H1 (cell line): ENCODE measurements around the gene FRMD4B. TPM values are rescaled to one million over a fixed set of nuclear protein-coding genes. Genes with fewer than 3 reads are reported as not detected.

Experiments
- CTCF ChIA-PET: fragments of 300-600 bp; sonication (Branson Sonifier 250); formaldehyde crosslinking; loops from one replicate; lab custom pipeline; 2021; ENCODE audit not compliant: partially characterized antibody; lab: Charles Lee
- POLR2A ChIA-PET: fragments of 300-600 bp; sonication (Branson Sonifier 250); formaldehyde crosslinking; loops from one replicate; lab custom pipeline; 2021; ENCODE audit warnings: inconsistent platforms; ENCODE audit not compliant: partially characterized antibody; lab: Charles Lee
- DNase-seq, 2 experiments: peaks; one replicate each; pipeline versions ENCODE4 v3.0.0 to v3.0.0-alpha.2; 2010 to 2022; ENCODE audit warnings: low spot score in 2 of 2, low read depth in 1 of 2, mixed read lengths in 1 of 2
- FAIRE-seq: peaks from 2 replicates; lab custom pipeline; 2011; peaks lifted over from hg19 to GRCh38; lab: Jason Lieb, UNC
- H2AFZ ChIP-seq: 2 replicates; pipeline ENCODE4 v1.8.1; 2012; ENCODE audit warnings: low read length, inconsistent platforms
- H2AK5ac ChIP-seq: 2 replicates; pipeline ENCODE4 v1.6.1; 2013; ENCODE audit warnings: low read depth, low read length
- H2BK120ac ChIP-seq: replicated peaks from 2 replicates; pipeline ENCODE3; 2013; ENCODE audit warnings: low read depth, low read length, inconsistent platforms
- H2BK12ac ChIP-seq: 2 replicates; pipeline ENCODE4 v1.6.1; 2013; ENCODE audit warnings: low read depth, low read length
- H2BK15ac ChIP-seq: 2 replicates; pipeline ENCODE4 v1.6.1; 2013; ENCODE audit warnings: low read length
- H2BK20ac ChIP-seq: 2 replicates; pipeline ENCODE4 v1.6.1; 2013; ENCODE audit warnings: low read length
- H2BK5ac ChIP-seq: 2 replicates; pipeline ENCODE4 v1.6.1; 2013; ENCODE audit warnings: low read depth, low read length
- H3K14ac ChIP-seq: 2 replicates; pipeline ENCODE4 v1.6.1; 2013; ENCODE audit warnings: inconsistent platforms; ENCODE audit not compliant: insufficient read length
- H3K18ac ChIP-seq: 2 replicates; pipeline ENCODE4 v1.6.1; 2013; ENCODE audit warnings: low read length; ENCODE audit errors: extremely low read depth
- H3K23ac ChIP-seq: 2 replicates; pipeline ENCODE4 v1.6.1; 2013; ENCODE audit warnings: inconsistent platforms; ENCODE audit not compliant: insufficient read length
- H3K23me2 ChIP-seq: 2 replicates; pipeline ENCODE4 v1.6.1; 2013; ENCODE audit warnings: low read depth, low read length
- H3K27ac ChIP-seq: 2 replicates; pipeline ENCODE4 v1.6.1; 2011; ENCODE audit warnings: low read depth, low read length, inconsistent platforms
- H3K27me3 ChIP-seq, 4 experiments: replicated peaks in 1 of 4; 1 replicate in 1 of 4; 2 replicates in 3 of 4; pipeline versions ENCODE4 v1.6.1 to v1.8.1; 2011 to 2013; ENCODE audit warnings: low read length in 3 of 4, mild to moderate bottlenecking in 3 of 4, inconsistent platforms in 2 of 4, mixed read lengths in 2 of 4, moderate library complexity in 1 of 4; ENCODE audit not compliant: control insufficient read depth in 3 of 4, insufficient read depth in 3 of 4; ENCODE audit errors: extremely low read depth in 1 of 4
- H3K36me3 ChIP-seq, 4 experiments: 2 replicates each; pipeline versions ENCODE4 v1.6.1 to v1.8.1; 2011 to 2013; ENCODE audit warnings: mild to moderate bottlenecking in 4 of 4, low read length in 3 of 4, moderate library complexity in 2 of 4, control low read depth in 1 of 4, inconsistent platforms in 1 of 4; ENCODE audit not compliant: insufficient read depth in 4 of 4, control insufficient read depth in 2 of 4
- H3K4ac ChIP-seq: replicated peaks from 2 replicates; pipeline ENCODE3; 2013; ENCODE audit warnings: low read length, low read depth, mixed read lengths, inconsistent platforms; ENCODE audit not compliant: insufficient read length
- H3K4me1 ChIP-seq, 4 experiments: replicated peaks in 1 of 4; 1 replicate in 1 of 4; 2 replicates in 3 of 4; pipeline versions ENCODE4 v1.6.1 to v1.8.1; 2011 to 2013; ENCODE audit warnings: low read length in 3 of 4, inconsistent platforms in 2 of 4, mixed read lengths in 1 of 4; ENCODE audit not compliant: insufficient read depth in 4 of 4, control insufficient read depth in 3 of 4
- H3K4me2 ChIP-seq, 2 experiments: 2 replicates each; pipeline versions ENCODE4 v1.6.1 to v1.8.1; 2011 to 2013; ENCODE audit warnings: low read depth in 2 of 2, low read length in 2 of 2, control low read depth in 1 of 2, inconsistent platforms in 1 of 2, mild to moderate bottlenecking in 1 of 2; ENCODE audit not compliant: insufficient read depth in 1 of 2
- H3K4me3 ChIP-seq, 4 experiments: fragments of 200-600, 300-600 bp in 1 of 4; sonication (generic), shearing (Covaris generic), sonication (Bioruptor Twin) in 1 of 4; 2 replicates each; pipeline versions ENCODE4 v1.5.1 to v1.8.1; 2011 to 2016; ENCODE audit warnings: low read length in 4 of 4, low read depth in 3 of 4, control low read depth in 2 of 4, inconsistent platforms in 2 of 4, mild to moderate bottlenecking in 2 of 4, mixed read lengths in 1 of 4, moderate library complexity in 1 of 4; ENCODE audit not compliant: insufficient read depth in 2 of 4; ENCODE audit errors: extremely low read depth in 1 of 4
- H3K56ac ChIP-seq: replicated peaks from 2 replicates; pipeline ENCODE3; 2013; ENCODE audit warnings: low read depth, mild to moderate bottlenecking, mixed read lengths, low read length, inconsistent platforms; ENCODE audit not compliant: insufficient read length
- H3K79me1 ChIP-seq: 2 replicates; pipeline ENCODE4 v1.6.1; 2013; ENCODE audit warnings: low read depth, low read length, control low read depth
- H3K79me2 ChIP-seq, 2 experiments: 2 replicates each; pipeline versions ENCODE4 v1.6.1 to v1.8.1; 2012 to 2013; ENCODE audit warnings: low read length in 2 of 2, mild to moderate bottlenecking in 2 of 2, inconsistent platforms in 1 of 2; ENCODE audit not compliant: insufficient read depth in 2 of 2, control insufficient read depth in 1 of 2
- H3K9ac ChIP-seq, 4 experiments: replicated peaks in 1 of 4; 1 replicate in 1 of 4; 2 replicates in 3 of 4; pipeline versions ENCODE4 v1.6.1 to v1.8.1; 2011 to 2013; ENCODE audit warnings: low read depth in 3 of 4, low read length in 3 of 4, control low read depth in 2 of 4, mild to moderate bottlenecking in 2 of 4, moderate library complexity in 2 of 4, inconsistent platforms in 1 of 4; ENCODE audit errors: extremely low read depth in 1 of 4
- H3K9me3 ChIP-seq, 2 experiments: 2 replicates each; pipeline versions ENCODE4 v1.6.1 to v1.8.1; 2012 to 2013; ENCODE audit warnings: mild to moderate bottlenecking in 2 of 2, moderate library complexity in 2 of 2, control low read depth in 1 of 2, inconsistent platforms in 1 of 2, low read depth in 1 of 2, low read length in 1 of 2, mixed read lengths in 1 of 2; ENCODE audit not compliant: insufficient read depth in 2 of 2
- H4K20me1 ChIP-seq, 2 experiments: replicated peaks in 1 of 2; 2 replicates each; pipeline versions ENCODE3 to v1.8.1; 2011 to 2013; ENCODE audit warnings: inconsistent platforms in 2 of 2, low read length in 2 of 2, mild to moderate bottlenecking in 1 of 2; ENCODE audit not compliant: insufficient read depth in 2 of 2, control insufficient read depth in 1 of 2
- H4K5ac ChIP-seq: 2 replicates; pipeline ENCODE4 v1.6.1; 2013; ENCODE audit warnings: low read length, low read depth, mixed read lengths, inconsistent platforms; ENCODE audit not compliant: insufficient read length
- H4K8ac ChIP-seq: 2 replicates; pipeline ENCODE4 v1.8.0; 2013; ENCODE audit warnings: mild to moderate bottlenecking, moderate library complexity, low read length, inconsistent platforms; ENCODE audit not compliant: insufficient read depth; ENCODE audit errors: extremely low read depth
- H4K91ac ChIP-seq: replicated peaks from 2 replicates; pipeline ENCODE3; 2013; ENCODE audit warnings: low read length, mixed read lengths, inconsistent platforms; ENCODE audit not compliant: insufficient read length
- CBX8 ChIP-seq: fragments of 300-800, 300-1000 bp; sonication (generic); IDR thresholded peaks from 2 replicates; pipeline ENCODE4 v1.7.1; 2016; ENCODE audit warnings: low read depth, low read length, borderline replicate concordance
- CREB1 ChIP-seq: IDR thresholded peaks from 2 replicates; pipeline ENCODE4 v1.6.1; 2012; ENCODE audit warnings: inconsistent platforms
- EZH2 ChIP-seq: fragments of 200-600 bp; sonication (generic); IDR thresholded peaks from 2 replicates; pipeline ENCODE4 v1.7.1; 2012; ENCODE audit warnings: low read depth, mild to moderate bottlenecking, moderate library complexity, low read length, inconsistent platforms; ENCODE audit not compliant: severe bottlenecking
- GABPA ChIP-seq: IDR thresholded peaks from 2 replicates; pipeline ENCODE4 v1.6.1; 2011; ENCODE audit warnings: mild to moderate bottlenecking, low read length, moderate library complexity, borderline replicate concordance; ENCODE audit not compliant: insufficient read depth
- JUN ChIP-seq: IDR thresholded peaks from 2 replicates; pipeline ENCODE4 v1.6.1; 2011; ENCODE audit warnings: low read depth, mild to moderate bottlenecking, improper control_type of control experiment, low read length
- KDM4A ChIP-seq: IDR thresholded peaks from one replicate; pipeline ENCODE4 v1.7.1; 2012; ENCODE audit warnings: low read depth, mild to moderate bottlenecking, moderate library complexity, low read length, inconsistent platforms; ENCODE audit not compliant: severe bottlenecking
- POLR2A ChIP-seq, 2 experiments: IDR thresholded peaks; 1 replicate in 1 of 2; 2 replicates in 1 of 2; pipeline ENCODE4 v1.6.1; 2011; ENCODE audit warnings: low read depth in 2 of 2, low read length in 2 of 2, mild to moderate bottlenecking in 2 of 2; ENCODE audit errors: control extremely low read depth in 1 of 2
- TBP ChIP-seq: IDR thresholded peaks from 2 replicates; pipeline ENCODE4 v1.6.1; 2011; ENCODE audit warnings: low read depth, low read length, improper control_type of control experiment
- TCF12 ChIP-seq: IDR thresholded peaks from 2 replicates; pipeline ENCODE4 v1.6.1; 2011; ENCODE audit warnings: low read depth, mild to moderate bottlenecking, low read length
- WGBS, 2 experiments: shearing (Covaris generic) in 1 of 2; methylation state at CpG; one replicate each; pipeline versions ENCODE4 v1.1.6 to v1.1.7; 2013 to 2015; ENCODE audit warnings: low lambda C conversion rate in 2 of 2, mixed read lengths in 2 of 2, inconsistent platforms in 1 of 2, low coverage in 1 of 2, missing lambda C conversion rate in 1 of 2; ENCODE audit not compliant: insufficient replicate concordance in 2 of 2, insufficient coverage in 1 of 2, insufficient read length in 1 of 2; ENCODE audit errors: extremely low coverage in 1 of 2, missing lambda C conversion rate in 1 of 2; 5-methylcytosine and 5-hydroxymethylcytosine counted together
- polyA plus RNA-seq, 7 experiments: library from polyadenylated mRNA; depleted of rRNA in 3 of 7; stranded (reverse) in 5 of 7; unstranded in 2 of 7; fragments of >200 nt in 5 of 7; fragments of 200-250 nt in 2 of 7; gene quantifications; 1 replicate in 5 of 7; 2 replicates in 1 of 7; 4 replicates in 1 of 7; pipeline versions ENCODE4 v1.2.1 to v1.2.3, GENCODE V29; 2011 to 2013; ENCODE audit warnings: missing spikeins in 2 of 7, mixed read lengths in 2 of 7
- total RNA-seq: library from RNA; stranded (reverse); fragmentation: NEBNext Ultra II Directional; extraction: Animal tissue kit (Norgen Biotek cat#: 25700); gene quantifications from 2 replicates; pipeline ENCODE4 v1.2.1, GENCODE V29; 2021
- TF ChIP-seq, protein P1 (sequence below): IDR thresholded peaks from 2 replicates; pipeline ENCODE4 v1.6.1; 2012; ENCODE audit warnings: low read length, inconsistent platforms
- TF ChIP-seq, protein P2 (sequence below): IDR thresholded peaks from 2 replicates; pipeline ENCODE4 v1.6.1; 2011; ENCODE audit warnings: low read length, improper control_type of control experiment
- TF ChIP-seq, protein P3 (sequence below): IDR thresholded peaks from 2 replicates; pipeline ENCODE4 v1.6.1; 2012; ENCODE audit warnings: inconsistent platforms

Gene FRMD4B
- total and polyA plus RNA-seq, 2 of the 8 experiments (the other 6 are each of a cell fraction or from before 2014, with no cell fraction given): 2.7 to 7.2 TPM

DNA sequence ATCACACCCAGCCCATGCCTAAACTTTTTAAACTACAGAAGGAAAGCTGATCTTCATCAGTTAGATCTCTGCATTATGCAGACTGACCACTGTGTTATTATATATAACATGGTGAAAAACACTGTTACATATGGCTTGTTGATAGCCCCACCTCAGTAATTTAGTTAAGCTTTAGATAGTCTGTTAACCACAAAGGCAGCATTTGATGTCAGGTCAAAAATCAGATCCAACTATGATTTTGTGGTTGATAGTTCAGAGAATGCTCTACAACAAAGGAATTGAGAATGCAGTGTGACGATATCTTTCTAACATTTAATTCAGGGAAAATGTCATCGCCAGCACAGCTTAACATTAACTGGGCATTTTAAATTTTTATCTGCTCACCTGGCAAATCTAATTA is 225.8 kb downstream of the FRMD4B start:
- POLR2A ChIA-PET: no interaction called here
- 89% methylated on average over 2 of the region's 2 CpGs; no CpG with 5 or more reads in 1 of the 2 experiments for whole genome bisulfite sequencing, 2 experiments
- CTCF ChIA-PET: interaction anchor here (0.6 to 13.8 kb wide), 24 partner anchors 8 to 515 kb away, joined by 3 to 471 read pairs (median 10); no protein-coding TSS in a partner anchor
- TF ChIP-seq, protein P1, sequence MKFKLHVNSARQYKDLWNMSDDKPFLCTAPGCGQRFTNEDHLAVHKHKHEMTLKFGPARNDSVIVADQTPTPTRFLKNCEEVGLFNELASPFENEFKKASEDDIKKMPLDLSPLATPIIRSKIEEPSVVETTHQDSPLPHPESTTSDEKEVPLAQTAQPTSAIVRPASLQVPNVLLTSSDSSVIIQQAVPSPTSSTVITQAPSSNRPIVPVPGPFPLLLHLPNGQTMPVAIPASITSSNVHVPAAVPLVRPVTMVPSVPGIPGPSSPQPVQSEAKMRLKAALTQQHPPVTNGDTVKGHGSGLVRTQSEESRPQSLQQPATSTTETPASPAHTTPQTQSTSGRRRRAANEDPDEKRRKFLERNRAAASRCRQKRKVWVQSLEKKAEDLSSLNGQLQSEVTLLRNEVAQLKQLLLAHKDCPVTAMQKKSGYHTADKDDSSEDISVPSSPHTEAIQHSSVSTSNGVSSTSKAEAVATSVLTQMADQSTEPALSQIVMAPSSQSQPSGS: no peak
- TF ChIP-seq TCF12: no peak
- TF ChIP-seq EZH2: no peak
- no peak for TF ChIP-seq GABPA
- TF ChIP-seq, protein P2, sequence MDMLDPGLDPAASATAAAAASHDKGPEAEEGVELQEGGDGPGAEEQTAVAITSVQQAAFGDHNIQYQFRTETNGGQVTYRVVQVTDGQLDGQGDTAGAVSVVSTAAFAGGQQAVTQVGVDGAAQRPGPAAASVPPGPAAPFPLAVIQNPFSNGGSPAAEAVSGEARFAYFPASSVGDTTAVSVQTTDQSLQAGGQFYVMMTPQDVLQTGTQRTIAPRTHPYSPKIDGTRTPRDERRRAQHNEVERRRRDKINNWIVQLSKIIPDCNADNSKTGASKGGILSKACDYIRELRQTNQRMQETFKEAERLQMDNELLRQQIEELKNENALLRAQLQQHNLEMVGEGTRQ: no peak
- TF ChIP-seq JUN: no peak
- TF ChIP-seq POLR2A (IDR thresholded peaks at IDR 0.05; ENCODE audit: control extremely low read depth in 1 of 2, low read depth in 2 of 2, low read length in 2 of 2): no peak
- TF ChIP-seq TBP: no peak
- no peak for TF ChIP-seq CREB1
- TF ChIP-seq, protein P3, sequence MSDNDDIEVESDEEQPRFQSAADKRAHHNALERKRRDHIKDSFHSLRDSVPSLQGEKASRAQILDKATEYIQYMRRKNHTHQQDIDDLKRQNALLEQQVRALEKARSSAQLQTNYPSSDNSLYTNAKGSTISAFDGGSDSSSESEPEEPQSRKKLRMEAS: no peak
- no peak for TF ChIP-seq CBX8
- no peak for TF ChIP-seq KDM4A

More for the DNA sequence above, 225.8 kb downstream of the FRMD4B start:
- Histone ChIP-seq H3K27ac (no peak overlapping the region), H2BK5ac (no peak overlapping the region), H2BK12ac (no peak overlapping the region), H3K79me1 (no peaks in the 10 kb centered on the region), H4K20me1 (no peaks in the 10 kb centered on the region), H2AFZ (no peak overlapping the region), H3K14ac (no peak overlapping the region), H3K18ac (no peak overlapping the region), H4K91ac (no peak overlapping the region), H4K8ac (no peak overlapping the region), H3K23me2 (no peaks in the 10 kb centered on the region), H3K36me3 (no peaks in the 10 kb centered on the region), H2AK5ac (no peak overlapping the region), H3K27me3 (no peaks in the 10 kb centered on the region), H2BK20ac (no peak overlapping the region), H3K56ac (no peak overlapping the region), H2BK15ac (no peak overlapping the region), H3K79me2 (no peaks in the 10 kb centered on the region), H3K4me1 (no peaks in the 10 kb centered on the region), H3K4me3 (no peak overlapping the region), H3K9ac (no peak overlapping the region), H2BK120ac (no peak overlapping the region), H3K23ac (no peak overlapping the region), H3K4me2 (no peak overlapping the region), H4K5ac (no peak overlapping the region), H3K9me3 (no peaks in the 10 kb centered on the region), H3K4ac (no peak overlapping the region)
- DNase-seq: no peak
- FAIRE-seq: no peak
